ENCODE data around the gene HSBP1L1. TPM values are rescaled to one million over a fixed set of nuclear protein-coding genes. Genes with fewer than 3 reads are reported as not detected.

The HSBP1L1 gene
- total and polyA plus RNA-seq, 2 of the 13 experiments (the other 11 are each of a cell fraction or from before 2014, with no cell fraction given) = 22.6 to 45.1 TPM

GRCh38 chr18:79934311-79935097 is 29.9 kb upstream of the HSBP1L1 start (continued):
- TF ChIP-seq ATF5 (CRISPR knock-in tag; IDR thresholded peaks at IDR 0.05; ENCODE audit: low read depth) = no peak
- TF ChIP-seq CBX5 (CRISPR knock-in tag; IDR thresholded peaks at IDR 0.05; ENCODE audit: borderline replicate concordance) = peak; percentile 73; the same call in 1 of the 2 replicates
- TF ChIP-seq ZHX2 (IDR thresholded peaks at IDR 0.05; ENCODE audit: low read depth) = 0 out of 2 replicates have a peak, but pooled peaks have one; percentile 12
- no peak for TF ChIP-seq ZHX2 (CRISPR knock-in tag; IDR thresholded peaks at IDR 0.05; ENCODE audit: borderline replicate concordance)
- TF ChIP-seq ZBTB2 (CRISPR knock-in tag; IDR thresholded peaks at IDR 0.05; ENCODE audit: low read depth) = no peak
- TF ChIP-seq NCOA1 (CRISPR knock-in tag; IDR thresholded peaks at IDR 0.05) = no peak
- no peak for TF ChIP-seq U2AF2 (IDR thresholded peaks at IDR 0.05; ENCODE audit: low read depth, low read length)
- TF ChIP-seq ZNF639 (CRISPR knock-in tag; conservative IDR thresholded peaks at IDR 0.05) = peak; percentile 63; the same call in 1 of the 2 replicates
- peak; percentile 41; the same call in 1 of the 2 replicates for TF ChIP-seq ZNF263 (CRISPR knock-in tag; IDR thresholded peaks at IDR 0.05)
- peak; percentile 77 to 97 for TF ChIP-seq EP300 (IDR thresholded peaks at IDR 0.05; ENCODE audit: low read depth in 2 of 2, low read length in 2 of 2)
- peak; percentile 90; the same call in 1 of the 2 replicates for TF ChIP-seq EP300 (CRISPR knock-in tag; IDR thresholded peaks at IDR 0.05; ENCODE audit: borderline replicate concordance)
- peak; percentile 98 for TF ChIP-seq PHF21A (CRISPR knock-in tag; IDR thresholded peaks at IDR 0.05)
- no peak for TF ChIP-seq ZNF24 (IDR thresholded peaks at IDR 0.05)
- no peak for TF ChIP-seq FOXC1 (CRISPR knock-in tag; IDR thresholded peaks at IDR 0.05; ENCODE audit: borderline replicate concordance)

Measured in HepG2 (cell line).